Smooth muscle cell of the pulmonary artery (primary cell): ENCODE measurements around the gene VKORC1. TPM values are rescaled to one million over a fixed set of nuclear protein-coding genes. Genes with fewer than 3 reads are reported as not detected.

Experiments
- total RNA-seq: library from RNA; depleted of rRNA; stranded (reverse); fragments of >200 nt; gene quantifications from 2 replicates; pipeline ENCODE4 v1.2.3, GENCODE V29; 2014

The VKORC1 gene
- total RNA-seq = 248 and 295 TPM in 2 replicates

DNA sequence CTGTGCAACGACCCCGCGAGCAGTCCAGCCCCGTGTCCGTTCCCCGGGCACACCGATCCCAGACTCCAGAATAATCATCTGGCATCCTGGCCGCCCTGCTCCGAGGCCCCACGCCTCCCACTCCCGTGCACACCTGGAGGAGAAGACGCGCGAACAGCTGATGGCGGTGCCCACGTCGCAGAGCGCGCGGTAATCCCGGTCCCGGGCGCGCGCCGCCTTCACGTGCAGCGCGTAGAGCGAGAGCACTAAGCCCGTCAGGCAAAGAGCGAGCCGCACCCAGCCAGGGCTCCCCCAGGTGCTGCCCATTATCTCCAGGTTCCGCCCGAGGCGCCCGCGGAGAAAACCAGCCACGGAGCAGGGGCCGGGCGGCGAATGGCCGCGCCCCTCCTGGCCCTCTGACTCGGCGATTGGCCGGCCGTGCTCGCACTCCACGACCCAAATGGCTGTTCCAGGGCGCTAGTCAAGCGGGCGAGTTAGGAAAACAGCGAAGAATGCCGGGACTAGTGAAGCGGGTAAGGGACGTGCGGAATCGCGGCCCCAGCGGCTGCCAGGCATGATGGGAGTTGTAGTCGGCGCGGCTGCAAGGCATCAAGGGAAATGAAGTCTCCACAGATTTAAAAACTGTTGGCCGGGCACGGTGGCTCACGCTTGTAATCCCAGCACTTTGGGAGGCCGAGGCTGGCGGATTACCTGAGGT, at the start of gene VKORC1:
VKORC1 (minus strand) TSS at position 374 of the 697 bp plus-strand sequence; CDS start at position 306, 68 bp downstream.

DNA sequence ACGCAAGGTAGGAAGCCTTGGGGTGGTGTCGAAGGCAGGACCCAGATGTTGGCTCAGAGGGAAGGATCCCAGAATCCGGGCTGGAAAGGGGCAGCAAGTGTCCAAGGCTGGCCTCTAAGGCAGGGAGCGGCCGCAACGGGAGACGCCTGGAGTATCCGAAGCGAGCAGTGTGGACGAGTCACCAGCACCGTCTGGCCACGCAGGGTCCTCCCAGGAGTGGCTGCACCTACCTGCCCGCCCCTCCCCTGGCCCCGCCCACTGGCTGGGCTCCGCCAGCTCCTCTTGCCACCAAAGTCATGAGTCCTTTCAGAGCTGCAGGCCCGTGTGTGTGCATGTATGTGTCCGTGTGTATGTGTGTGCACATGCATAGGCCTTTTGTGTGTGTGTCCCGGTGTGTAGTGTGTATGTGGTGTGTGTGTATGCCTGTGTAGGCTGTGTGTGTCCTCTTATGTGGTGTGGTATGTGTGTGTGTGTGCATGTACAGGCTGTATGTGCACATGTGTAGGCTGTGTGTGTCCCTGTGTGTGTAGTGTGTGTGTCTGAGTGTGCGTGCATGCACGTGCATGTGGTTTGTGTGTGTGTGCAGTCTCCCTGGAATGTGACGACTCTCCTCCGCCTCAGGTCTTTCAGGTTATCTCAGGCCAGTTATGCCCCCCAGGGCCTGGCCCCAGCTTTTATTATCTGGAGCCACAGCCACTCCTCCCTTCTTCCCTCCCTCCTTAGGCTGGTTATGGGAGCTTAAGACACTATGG, 41.1 kb upstream of the VKORC1 start, which contains the start of gene PRSS8:
PRSS8 (minus strand) TSS at position 193 of the 752 bp plus-strand sequence. CDS start 229 bp downstream, outside the sequence.

DNA sequence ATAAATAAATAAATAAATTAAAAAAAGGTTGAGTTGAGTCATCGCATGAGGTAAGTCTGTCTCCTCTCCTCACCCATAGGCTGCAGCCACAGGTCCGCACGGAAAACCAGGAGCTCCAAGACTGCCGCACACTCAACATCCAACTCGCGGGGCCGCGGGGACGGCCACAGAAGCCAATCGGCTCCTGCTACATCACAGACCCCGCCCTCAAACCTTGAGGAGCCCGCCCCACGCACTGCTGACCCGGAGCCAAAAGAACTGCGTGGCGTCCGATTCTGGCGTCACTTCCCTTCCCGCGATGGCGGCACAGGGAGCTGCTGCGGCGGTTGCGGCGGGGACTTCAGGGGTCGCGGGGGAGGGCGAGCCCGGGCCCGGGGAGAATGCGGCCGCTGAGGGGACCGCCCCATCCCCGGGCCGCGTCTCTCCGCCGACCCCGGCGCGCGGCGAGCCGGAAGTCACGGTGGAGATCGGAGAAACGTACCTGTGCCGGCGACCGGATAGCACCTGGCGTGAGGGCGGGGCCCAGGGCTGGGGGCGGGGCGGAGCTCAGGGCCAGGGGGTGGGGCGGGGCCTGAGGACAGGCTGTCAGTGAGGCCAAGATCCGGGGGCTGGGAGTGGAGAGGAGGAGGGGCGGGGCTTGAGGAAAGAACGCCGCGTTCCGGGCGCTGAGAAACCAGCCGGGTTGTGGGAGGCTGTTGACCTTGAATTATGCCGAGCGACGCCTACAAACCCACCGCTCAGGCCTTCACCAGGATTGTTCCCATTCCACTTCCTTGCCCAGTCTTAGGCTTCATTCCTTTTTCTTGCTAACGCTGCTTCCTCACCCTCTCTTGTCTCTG, 23.0 kb upstream of the VKORC1 start, which contains the start of gene KAT8:
KAT8 (plus strand) TSS at position 281 of the 839 bp plus-strand sequence; CDS start at position 299, 18 bp downstream.

DNA sequence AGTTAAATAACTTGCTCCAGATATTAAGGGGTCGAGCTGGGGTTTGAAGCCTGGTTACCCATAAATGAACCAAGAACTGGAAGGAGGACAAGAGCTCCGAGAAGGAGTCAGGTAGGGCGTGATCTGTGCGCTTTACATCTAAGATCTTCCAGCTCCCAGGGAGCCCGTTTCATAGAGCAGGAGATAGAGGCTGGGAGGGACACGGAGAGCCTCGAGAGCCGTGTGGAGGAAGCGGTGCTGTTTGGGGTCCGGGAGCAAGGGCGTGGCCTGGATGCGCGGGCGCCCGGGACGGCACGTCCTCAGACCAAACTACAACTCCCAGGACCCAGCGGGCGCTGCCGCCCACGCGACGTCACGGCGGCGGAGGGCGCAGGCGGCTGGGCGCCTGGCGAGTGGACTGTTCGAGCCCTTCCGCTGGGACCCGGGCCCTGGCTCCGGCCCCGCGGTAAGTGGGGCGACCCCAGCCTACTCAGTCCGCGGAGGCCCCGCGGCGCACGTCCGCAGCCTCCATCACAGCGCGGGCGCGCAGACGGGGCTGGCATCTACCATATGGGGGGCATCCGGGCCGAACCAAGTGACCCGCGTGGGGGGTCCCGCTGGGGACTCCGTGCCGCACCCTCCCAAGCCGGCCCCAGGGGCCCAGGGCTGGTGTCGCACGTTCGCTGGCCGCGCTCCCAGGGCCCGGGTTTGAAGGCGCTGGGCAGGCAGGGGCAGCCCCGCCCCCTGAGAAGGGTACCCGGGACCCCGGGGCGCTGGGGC, 13.6 kb upstream of the VKORC1 start, which contains the start of gene BCKDK:
BCKDK (plus strand) TSS at position 352 of the 759 bp plus-strand sequence. CDS start 838 bp downstream, outside the sequence.

DNA sequence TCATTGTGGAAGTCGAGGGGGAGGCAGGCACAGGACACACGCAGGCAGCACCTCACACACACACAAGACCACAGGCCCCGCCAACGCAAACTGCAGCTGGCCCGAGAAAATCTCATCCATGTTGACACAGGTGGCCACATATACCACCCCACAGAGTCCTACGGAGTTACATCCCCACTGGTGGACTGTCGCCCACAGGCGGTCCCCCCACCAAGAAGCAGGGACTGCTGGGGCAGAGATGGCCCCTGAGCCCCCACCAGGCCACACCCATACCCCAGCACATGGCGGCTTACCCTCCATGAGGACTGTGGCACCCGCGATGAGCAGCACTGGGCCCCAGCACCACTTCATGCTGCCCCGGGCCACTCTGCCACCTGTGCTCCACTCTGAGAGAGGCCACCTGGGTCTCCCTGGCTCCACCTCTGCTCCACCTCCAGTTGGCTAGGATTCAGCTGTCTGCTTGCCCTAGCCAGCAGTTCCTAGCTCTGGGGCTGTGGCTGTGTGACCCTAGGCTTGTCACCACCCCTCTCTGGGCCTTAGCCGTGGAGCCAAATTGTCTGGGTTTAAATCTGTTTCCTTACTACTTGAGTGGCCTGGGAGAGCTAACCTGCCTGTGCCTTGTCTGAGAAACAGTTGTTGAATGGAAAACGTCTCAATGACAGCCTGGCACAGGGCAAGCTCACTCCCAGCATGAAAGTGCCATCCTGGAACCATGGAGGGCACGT, 6.0 kb downstream of the VKORC1 start, which contains the start of gene PRSS53:
PRSS53 (minus strand) TSS at position 485 of the 725 bp plus-strand sequence; CDS start at position 351, 134 bp downstream.

DNA sequence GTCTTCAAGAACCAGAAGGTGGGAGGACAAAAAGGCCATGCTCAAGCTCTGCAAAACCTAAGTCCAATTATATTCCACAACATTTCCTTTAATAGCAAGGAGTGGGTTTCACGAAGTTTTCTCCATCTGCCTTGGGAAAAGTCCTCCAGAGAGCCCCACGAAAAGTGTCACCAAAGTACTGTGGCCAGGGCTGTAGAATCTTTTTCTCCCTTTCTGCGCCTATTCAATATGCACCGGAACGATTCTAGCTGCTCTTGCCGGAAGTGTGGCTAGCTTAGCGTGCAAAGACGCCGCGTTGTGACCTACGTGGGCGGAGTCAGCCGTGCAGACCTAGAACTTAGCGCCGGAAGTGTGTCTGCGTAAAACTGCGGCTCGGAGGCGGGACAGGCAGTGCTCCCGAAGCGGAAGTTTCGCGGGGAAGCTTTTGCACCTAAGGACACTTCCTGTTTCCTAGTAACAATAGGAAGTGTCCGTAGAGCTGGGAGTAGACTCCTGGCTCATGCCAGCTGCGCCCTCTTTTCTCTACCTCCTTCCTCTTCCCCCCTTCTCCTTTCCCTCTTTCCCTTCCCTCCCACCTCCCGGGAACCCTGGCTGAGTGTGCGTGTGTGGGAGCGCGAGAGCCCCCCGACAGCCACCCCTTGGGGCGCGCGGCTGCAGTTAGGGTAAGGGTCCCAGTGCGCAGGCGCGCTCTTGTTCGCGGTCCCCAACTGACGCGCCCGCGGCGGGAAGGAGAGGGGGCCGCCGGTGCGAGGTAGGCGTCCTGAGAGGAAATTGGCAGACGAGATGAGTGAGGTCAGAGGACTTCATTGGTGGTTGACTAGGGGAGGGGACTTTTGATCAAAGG, 20.4 kb downstream of the VKORC1 start, which contains the start of the genes ZNF646 and ZNF668:
ZNF646 (plus strand) TSS at position 453 of the 844 bp plus-strand sequence. CDS start 1,903 bp downstream, outside the sequence.
ZNF668 (minus strand) TSS at position 271 of the 844 bp plus-strand sequence. CDS start 9,781 bp downstream, outside the sequence.

Other genes with a start within 250 kb of the VKORC1 start
- gene BCL7C, start 200.7 kb downstream of the VKORC1 start, total RNA-seq = 27.1 and 29.3 TPM in 2 replicates
- gene CTF1, start 198.2 kb downstream of the VKORC1 start, total RNA-seq = 4.0 and 5.1 TPM in 2 replicates
- 14.7 and 18.5 TPM in 2 replicates for gene FBXL19, start 171.2 kb downstream of the VKORC1 start, total RNA-seq
- gene ORAI3, start 145.7 kb downstream of the VKORC1 start, total RNA-seq = 46.9 and 58.4 TPM in 2 replicates
- 2.8 and 4.4 TPM in 2 replicates for gene SETD1A, start 137.0 kb downstream of the VKORC1 start, total RNA-seq
- 28.9 and 50.4 TPM in 2 replicates for gene HSD3B7, start 109.6 kb downstream of the VKORC1 start, total RNA-seq
- gene STX1B, start 84.2 kb downstream of the VKORC1 start, total RNA-seq = 0.85 and 2.6 TPM in 2 replicates
- gene STX4, start 61.2 kb downstream of the VKORC1 start, total RNA-seq = 25.5 and 36.9 TPM in 2 replicates
- 7.0 and 9.8 TPM in 2 replicates for gene ZNF668, start 20.6 kb downstream of the VKORC1 start, total RNA-seq
- gene ZNF646, start 20.4 kb downstream of the VKORC1 start, total RNA-seq = 17.5 TPM in 2 replicates
- 4.8 and 6.0 TPM in 2 replicates for gene PRSS53, start 5.9 kb downstream of the VKORC1 start, total RNA-seq
- 34.1 and 46.7 TPM in 2 replicates for gene BCKDK, start 13.6 kb upstream of the VKORC1 start, total RNA-seq
- 41.5 and 41.6 TPM in 2 replicates for gene KAT8, start 22.9 kb upstream of the VKORC1 start, total RNA-seq
- gene PRSS8, start 40.9 kb upstream of the VKORC1 start, total RNA-seq = not detected in 2 replicates
- 0.59 and 0.73 TPM in 2 replicates for gene PRSS36, start 55.3 kb upstream of the VKORC1 start, total RNA-seq
- 38.8 and 39.8 TPM in 2 replicates for gene FUS, start 85.3 kb upstream of the VKORC1 start, total RNA-seq
- gene PYCARD, start 108.0 kb upstream of the VKORC1 start, total RNA-seq = 19.2 and 19.9 TPM in 2 replicates
- under 0.01 TPM in 1 of 2 replicates, not detected in the other for gene TRIM72, start 119.3 kb upstream of the VKORC1 start, total RNA-seq
- not detected in 2 replicates for gene PYDC1, start 122.3 kb upstream of the VKORC1 start, total RNA-seq
- gene ITGAM, start 165.2 kb upstream of the VKORC1 start, total RNA-seq = 0.13 TPM in 1 of 2 replicates, not detected in the other